K562 (cell line): Measurements from ENCODE around the gene ARHGAP42.

Experiments
- ATF2 ChIP-seq: sonication (generic); formaldehyde crosslinking; IDR thresholded peaks from 2 replicates; pipeline ENCODE4 v1.8.1; 2022; ENCODE audit warnings: missing genetic modification reagents
- BHLHE40 ChIP-seq: IDR thresholded peaks from 2 replicates; pipeline ENCODE4 v1.6.1; 2011; ENCODE audit warnings: low read length, improper control_type of control experiment
- CBX2 ChIP-seq: fragments of 200-600 bp; sonication (generic); IDR thresholded peaks from one replicate; pipeline ENCODE4 v1.6.1; 2012; ENCODE audit warnings: mild to moderate bottlenecking, low read length, inconsistent platforms; ENCODE audit not compliant: insufficient read depth, poor library complexity, severe bottlenecking
- CSDE1 ChIP-seq, 2 experiments: fragments of 450-650 bp; IDR thresholded peaks; 2 replicates each; pipeline ENCODE4 v1.6.1; 2016; ENCODE audit warnings: mild to moderate bottlenecking in 1 of 2
- CTCF ChIP-seq, 3 experiments: IDR thresholded peaks in 2 of 3; conservative IDR thresholded peaks in 1 of 3; 2 replicates each; pipeline ENCODE4 v1.5.1; 2011 to 2012; ENCODE audit warnings: low read length in 3 of 3, mild to moderate bottlenecking in 3 of 3, control low read depth in 2 of 3, improper control_type of control experiment in 1 of 3, inconsistent platforms in 1 of 3, low read depth in 1 of 3, mixed read lengths in 1 of 3, moderate library complexity in 1 of 3; ENCODE audit not compliant: insufficient read depth in 2 of 3
- GATAD2A ChIP-seq: fragments of 450-650 bp; IDR thresholded peaks from 2 replicates; pipeline ENCODE4 v1.6.1; 2017
- GTF2F1 ChIP-seq: IDR thresholded peaks from 2 replicates; pipeline ENCODE4 v1.6.1; 2011; ENCODE audit warnings: low read depth, low read length, improper control_type of control experiment
- IRF2 ChIP-seq: sonication (generic); formaldehyde crosslinking; IDR thresholded peaks from 2 replicates; pipeline ENCODE4 v1.8.1; 2022; ENCODE audit warnings: mild to moderate bottlenecking, missing genetic modification reagents
- SIN3A ChIP-seq, 2 experiments: fragments of 150-350 bp in 1 of 2; IDR thresholded peaks; 2 replicates each; pipeline ENCODE4 v1.6.1; 2011 to 2016; ENCODE audit warnings: borderline replicate concordance in 2 of 2, low read depth in 2 of 2, low read length in 2 of 2, mild to moderate bottlenecking in 2 of 2, moderate library complexity in 2 of 2; ENCODE audit not compliant: control insufficient read depth in 1 of 2

- TF ChIP-seq CTCF (IDR thresholded peaks at IDR 0.05 in 2 of 3, conservative IDR thresholded peaks at IDR 0.05 in 1 of 3; ENCODE audit: insufficient read depth in 2 of 3, low read depth in 1 of 3, low read length in 3 of 3) (no peak), BHLHE40 (no peak), IRF2 (no peak), CSDE1 (IDR thresholded peaks at IDR 0.05) (no peak), GATAD2A (no peak), SIN3A (IDR thresholded peaks at IDR 0.05; ENCODE audit: borderline replicate concordance in 2 of 2, control insufficient read depth in 1 of 2, low read depth in 2 of 2, low read length in 2 of 2) (no peak), GTF2F1 (no peak), ATF2 (CRISPR knock-in tag) (no peak), CBX2 (no peak)
Observed at GRCh38 chr11:100978939-100979338, 291.9 kb downstream of the ARHGAP42 start.
